ENCODE results near the gene ASF1B.
A peak's percentile ranks its signal among the peaks of the same experiment; 100 is the strongest.

Gene ASF1B

DNA sequence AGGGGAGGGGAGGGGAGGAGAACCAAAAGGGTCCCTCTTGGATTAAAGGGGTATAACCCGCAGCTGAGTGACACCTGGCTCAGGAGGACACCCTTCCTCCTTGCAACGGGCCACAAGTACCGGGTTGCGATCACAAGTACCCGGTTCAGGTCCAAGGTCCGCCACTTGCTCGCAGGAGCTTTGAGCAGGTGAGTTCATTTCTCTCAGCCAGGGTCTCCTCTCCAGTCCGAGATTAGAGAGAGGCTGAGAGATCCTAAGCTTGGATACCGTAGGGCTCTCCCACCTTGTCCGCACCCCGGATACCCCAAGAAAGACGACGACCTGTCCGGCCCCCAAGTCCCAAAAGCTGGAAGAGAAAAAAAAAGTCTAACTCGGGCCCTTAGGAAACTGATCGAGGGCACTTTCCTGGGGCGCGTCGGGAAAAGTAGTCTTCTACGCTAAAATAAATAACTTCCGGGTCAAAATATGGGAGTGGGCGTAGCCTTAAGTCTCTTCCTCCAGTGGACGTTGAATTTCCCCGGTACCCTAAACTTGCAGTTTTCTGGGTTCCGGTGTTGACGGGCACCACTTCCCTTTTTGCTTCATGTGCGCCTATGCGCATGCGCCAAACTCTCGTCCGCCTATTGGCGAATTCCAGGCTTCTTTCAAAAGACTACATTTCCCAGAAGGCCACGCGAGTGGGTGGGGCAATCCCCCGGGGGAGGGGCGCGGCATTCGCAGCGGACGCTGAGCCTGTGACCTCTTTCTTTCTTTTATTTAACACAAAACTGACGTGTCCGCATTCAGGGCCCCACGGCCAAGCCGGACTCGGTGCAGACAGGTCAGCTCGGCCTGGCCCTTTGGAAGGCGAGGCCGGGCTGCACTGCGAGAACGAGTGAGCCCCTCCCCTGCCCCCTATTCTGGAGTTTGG is 55.2 kb downstream of the ASF1B start:
- peak; percentile 100 for DNase-seq

GRCh38 chr19:14078411-14078810 is 58.0 kb downstream of the ASF1B start:
- DNase-seq, result no peak

DNA sequence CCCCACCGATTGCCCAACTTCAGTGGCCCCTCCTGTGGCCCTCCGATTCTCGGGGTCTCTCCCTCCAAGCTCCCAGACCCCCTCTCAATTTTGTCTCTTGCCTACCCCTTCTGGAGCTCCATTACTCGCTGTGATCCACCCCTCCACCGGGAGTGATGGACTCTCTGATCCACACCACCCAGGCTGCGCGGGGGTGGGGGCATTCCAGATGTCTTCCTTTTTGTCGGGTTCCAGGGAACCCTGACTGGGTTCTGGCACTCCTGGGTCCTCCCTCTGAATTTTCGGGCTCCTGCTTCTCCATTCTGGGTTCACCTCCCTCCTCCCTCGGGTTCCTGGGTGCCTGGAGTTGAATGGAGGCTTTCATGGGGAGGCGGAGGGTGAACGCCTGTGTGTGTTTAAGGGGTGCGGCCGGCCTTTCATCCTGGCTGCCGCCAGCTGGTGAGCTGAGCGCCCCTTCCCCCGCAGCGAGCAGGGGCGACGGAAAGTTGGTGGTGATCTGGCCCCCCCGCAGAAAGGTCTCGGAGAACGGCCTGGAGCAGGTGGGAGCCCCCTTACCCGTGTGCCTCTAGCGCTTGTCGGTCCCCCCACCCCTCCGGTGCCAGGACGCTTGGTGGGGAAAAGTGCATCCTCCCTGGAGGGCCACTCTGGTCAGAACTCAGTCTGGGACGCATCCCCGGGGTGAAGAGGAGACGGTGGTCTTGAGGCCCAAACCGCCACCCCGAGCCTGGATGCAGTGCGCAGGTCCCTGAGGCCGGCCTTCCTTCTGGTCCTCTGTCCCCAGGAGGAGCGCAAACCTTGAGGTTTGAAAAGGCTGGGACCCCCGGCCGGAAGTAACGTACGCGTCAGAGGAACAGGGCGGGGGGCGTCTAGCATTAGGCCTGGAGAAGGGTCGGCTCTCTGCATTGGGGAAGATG is 62.2 kb downstream of the ASF1B start:
- no peak for DNase-seq

DNA sequence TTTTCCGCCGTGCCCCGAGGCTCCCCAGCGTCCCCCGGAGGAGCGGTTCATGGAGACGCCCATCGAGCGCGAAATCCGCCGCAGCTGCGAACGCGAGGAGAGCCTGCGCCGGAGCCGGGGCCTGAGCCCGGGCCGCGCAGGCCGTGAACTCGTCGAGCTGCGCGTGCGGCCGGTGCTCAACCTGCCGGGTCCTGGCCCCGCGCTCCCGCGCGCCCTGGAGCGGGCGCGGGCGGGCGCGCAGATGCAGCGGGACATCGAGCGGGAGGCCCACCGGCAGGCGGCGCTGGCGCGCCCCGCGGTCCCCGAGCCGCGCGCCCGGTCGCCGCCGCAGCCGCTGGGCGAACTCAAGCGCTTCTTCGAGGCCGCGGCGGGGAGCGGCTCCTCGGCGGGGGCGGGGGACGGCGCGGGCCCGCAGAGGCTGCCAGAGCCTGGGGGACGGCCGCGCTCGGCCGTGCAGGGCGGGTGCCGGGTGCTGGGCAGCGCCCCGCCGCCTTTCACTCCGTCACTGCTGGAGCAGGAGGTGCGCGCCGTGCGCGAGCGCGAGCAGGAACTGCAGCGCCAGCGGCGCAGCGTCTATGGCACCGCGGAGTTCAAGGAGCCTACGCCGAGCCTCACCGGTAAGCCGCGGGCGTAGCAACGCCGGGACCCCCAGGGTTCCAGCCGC is 63.0 kb downstream of the ASF1B start:
- DNase-seq, result peak; percentile 79

- DNase-seq, result peak; percentile 49
These were observed 63.7 kb downstream of the ASF1B start, which contains the start of gene MISP3 for GRCh38 chr19:14072535-14073260. MISP3 (plus strand) TSS chr19:14072786; CDS start chr19:14073310, 524 bp downstream.

- no peak for DNase-seq
These were observed 65.9 kb downstream of the ASF1B start for GRCh38 chr19:14070268-14071050.
